Activated T-cell treated with anti-CD3 and anti-CD28 coated beads, Interleukin-2, amount 50 U/mL, for 24 hours (primary cell): ENCODE data around the gene UBL4B.

Source experiments
- DNase-seq: peaks from one replicate; pipeline ENCODE4 v3.0.0-alpha.2; 2020
- H3K27ac Mint-ChIP-seq: 2 replicates; pipeline ENCODE4 v1.8.0; 2020; ENCODE audit warnings: mild to moderate bottlenecking, mixed read lengths
- H3K27me3 Mint-ChIP-seq: 2 replicates; pipeline ENCODE4 v1.8.0; 2020; ENCODE audit warnings: mixed read lengths
- H3K36me3 Mint-ChIP-seq: 2 replicates; pipeline ENCODE4 v1.8.0; 2020; ENCODE audit warnings: low read depth, mixed read lengths
- H3K4me1 Mint-ChIP-seq: 2 replicates; pipeline ENCODE4 v1.8.0; 2020; ENCODE audit warnings: low read depth, mixed read lengths
- H3K4me3 Mint-ChIP-seq: 2 replicates; pipeline ENCODE4 v1.8.0; 2020; ENCODE audit warnings: mild to moderate bottlenecking, moderate library complexity, mixed read lengths
- H3K9me3 Mint-ChIP-seq: 2 replicates; pipeline ENCODE4 v1.8.0; 2020; ENCODE audit warnings: mixed read lengths

Gene UBL4B

DNA sequence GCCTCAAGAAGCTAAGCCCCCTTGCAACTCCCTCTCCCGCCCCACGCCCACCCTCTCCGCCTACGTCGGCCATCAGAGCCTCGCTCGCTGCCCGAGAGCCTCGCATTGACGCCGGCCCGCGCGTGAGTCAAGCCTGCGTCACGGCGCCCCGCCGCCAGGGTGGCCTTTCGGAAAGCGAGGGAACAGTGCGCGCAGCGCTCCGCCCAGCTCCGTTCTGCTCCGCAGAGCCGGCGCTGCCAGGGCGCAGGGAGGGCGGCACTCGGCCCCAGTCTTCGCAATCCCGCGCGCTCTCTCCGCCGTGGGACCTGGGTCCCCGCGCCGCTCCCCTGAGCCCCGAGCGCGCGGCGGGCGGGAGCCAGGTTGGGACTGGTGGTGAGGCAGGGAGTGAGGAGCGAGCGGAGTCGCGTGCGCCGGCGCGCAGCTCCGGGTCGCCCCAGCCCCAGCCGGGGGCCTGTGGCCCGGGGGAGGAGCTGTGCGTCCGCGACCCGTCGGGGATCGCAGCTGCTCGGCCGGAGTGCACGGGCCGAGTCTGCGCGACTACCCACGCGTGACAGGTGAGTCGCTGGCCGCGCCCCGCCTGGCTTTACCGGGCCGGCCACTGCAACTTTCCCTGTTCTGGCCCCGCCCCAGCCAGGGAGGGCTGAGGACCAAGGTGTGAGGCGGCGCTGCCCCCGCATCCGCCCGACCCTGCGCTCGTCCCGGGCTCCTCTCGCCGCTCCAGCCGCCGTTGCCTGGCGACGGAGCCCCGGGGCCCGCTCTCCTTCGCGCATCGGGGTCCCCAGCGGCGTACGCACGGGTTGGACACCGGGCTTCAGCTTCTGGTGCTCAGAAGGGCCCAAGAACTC, 38.3 kb downstream of the UBL4B start, which contains the start of gene SLC6A17:
TSS of gene SLC6A17 (plus strand) at position 165 of the 845 bp plus-strand sequence. CDS start 16,436 bp downstream, outside the sequence.
- no peaks in the 10 kb centered on the region for H3K36me3 Mint-ChIP-seq
- H3K27ac Mint-ChIP-seq, result no peak within 1 kb of the TSS
- H3K4me1 Mint-ChIP-seq, result peaks cover 3% of the 10 kb centered on the region
- peaks cover 45% of the 10 kb centered on the region for H3K27me3 Mint-ChIP-seq
- peak; percentile 60 for DNase-seq
- no peaks in the 10 kb centered on the region for H3K9me3 Mint-ChIP-seq
- no peak within 1 kb of the TSS for H3K4me3 Mint-ChIP-seq

DNA sequence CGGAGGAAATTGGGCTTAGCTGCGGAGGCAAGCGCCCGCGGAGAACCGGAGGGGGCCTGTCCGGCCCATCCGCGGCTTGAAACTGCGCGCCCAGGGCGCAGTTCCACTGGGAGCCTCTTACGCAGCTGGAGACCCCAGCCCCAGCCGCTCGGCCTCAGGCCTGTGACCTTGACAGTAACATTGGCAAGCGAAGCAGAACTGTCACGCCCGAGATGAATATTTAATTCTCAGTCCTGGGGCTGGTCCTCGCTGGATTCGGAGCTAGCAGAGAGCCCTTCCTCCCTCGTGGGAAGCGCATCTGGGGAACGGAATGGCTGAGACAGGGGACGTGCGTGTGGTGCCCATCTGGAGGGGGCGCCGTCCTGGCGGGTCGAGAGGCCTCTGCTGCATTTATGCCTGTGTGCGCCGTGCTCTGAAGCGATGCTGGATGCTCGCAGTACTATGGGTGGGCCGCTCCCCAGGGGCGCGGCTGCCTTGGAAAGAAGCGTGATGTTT, 39.0 kb downstream of the UBL4B start:
- Mint-ChIP-seq H3K27me3 (peaks cover 51% of the 10 kb centered on the region), H3K36me3 (no peaks in the 10 kb centered on the region), H3K4me1 (peaks cover 3% of the 10 kb centered on the region), H3K4me3 (no peak overlapping the region), H3K27ac (no peak overlapping the region), H3K9me3 (no peaks in the 10 kb centered on the region)
- no peak for DNase-seq

DNA sequence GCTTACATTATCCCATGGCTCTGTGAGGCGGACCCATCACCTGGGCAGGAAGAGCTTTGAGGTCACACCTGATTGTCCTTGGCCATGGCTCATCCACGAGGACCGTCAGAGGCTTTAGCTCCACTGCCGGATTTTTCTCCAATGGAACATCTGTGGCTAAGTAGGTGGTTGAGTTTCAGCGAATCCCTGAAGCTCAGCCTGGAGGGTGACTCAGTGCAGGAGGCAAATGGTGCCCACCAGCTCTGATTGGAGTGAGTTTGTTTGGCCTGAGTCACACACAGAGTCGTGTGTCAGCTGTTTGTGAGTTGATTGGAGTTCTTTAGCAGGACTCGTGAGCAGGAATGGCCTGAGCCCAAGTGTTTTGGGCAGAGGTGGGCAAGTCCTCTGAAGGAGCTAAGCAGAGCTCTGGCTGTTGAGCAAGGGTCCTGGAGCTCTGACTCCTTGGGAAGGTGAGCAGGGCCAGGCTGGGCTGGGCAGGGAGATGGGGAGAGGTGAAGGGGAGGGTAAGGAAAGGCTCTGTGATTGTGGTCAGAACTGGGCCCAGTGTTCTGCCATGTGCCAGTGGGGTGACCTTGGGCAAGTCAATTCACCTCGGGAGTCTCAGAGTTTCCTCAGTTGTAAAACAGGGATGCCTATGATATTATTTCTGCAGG, 40.0 kb downstream of the UBL4B start:
- H3K4me1 Mint-ChIP-seq, result peaks cover 3% of the 10 kb centered on the region
- DNase-seq, result no peak
- H3K27me3 Mint-ChIP-seq, result peaks cover 61% of the 10 kb centered on the region
- no peak overlapping the region for H3K4me3 Mint-ChIP-seq
- H3K36me3 Mint-ChIP-seq, result no peaks in the 10 kb centered on the region
- no peaks in the 10 kb centered on the region for H3K9me3 Mint-ChIP-seq
- H3K27ac Mint-ChIP-seq, result no peak overlapping the region

DNA sequence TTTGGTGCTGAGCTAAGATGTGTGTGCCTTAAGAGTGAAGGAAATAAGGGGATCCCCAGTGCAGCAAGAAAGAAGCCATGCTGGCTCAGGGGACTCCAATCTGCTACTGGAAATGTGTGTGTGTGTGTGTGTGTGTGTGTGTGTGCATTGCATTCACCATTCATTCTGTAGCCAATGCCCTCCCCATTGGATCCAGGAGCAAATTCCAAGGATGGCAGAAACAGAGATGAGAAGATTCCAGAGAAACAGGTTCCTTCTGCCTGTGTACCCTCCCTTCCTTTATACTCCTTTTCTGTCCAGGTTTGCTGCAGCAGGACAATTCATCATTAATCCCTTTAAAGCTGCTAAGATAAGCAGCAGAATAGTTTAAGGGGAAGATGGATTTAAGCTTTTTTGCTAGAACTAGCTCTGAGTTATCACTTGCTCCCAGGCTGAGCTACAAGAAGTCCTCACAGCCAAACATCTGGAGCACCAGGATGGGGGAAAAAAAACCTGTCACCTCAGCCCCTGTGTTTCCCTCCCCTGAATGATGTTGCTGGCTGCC, 41.2 kb downstream of the UBL4B start:
- no peak overlapping the region for H3K4me3 Mint-ChIP-seq
- H3K27me3 Mint-ChIP-seq, result peaks cover 65% of the 10 kb centered on the region
- DNase-seq, result no peak
- no peak overlapping the region for H3K27ac Mint-ChIP-seq
- H3K36me3 Mint-ChIP-seq, result no peaks in the 10 kb centered on the region
- H3K4me1 Mint-ChIP-seq, result peaks cover 3% of the 10 kb centered on the region
- H3K9me3 Mint-ChIP-seq, result no peaks in the 10 kb centered on the region

DNA sequence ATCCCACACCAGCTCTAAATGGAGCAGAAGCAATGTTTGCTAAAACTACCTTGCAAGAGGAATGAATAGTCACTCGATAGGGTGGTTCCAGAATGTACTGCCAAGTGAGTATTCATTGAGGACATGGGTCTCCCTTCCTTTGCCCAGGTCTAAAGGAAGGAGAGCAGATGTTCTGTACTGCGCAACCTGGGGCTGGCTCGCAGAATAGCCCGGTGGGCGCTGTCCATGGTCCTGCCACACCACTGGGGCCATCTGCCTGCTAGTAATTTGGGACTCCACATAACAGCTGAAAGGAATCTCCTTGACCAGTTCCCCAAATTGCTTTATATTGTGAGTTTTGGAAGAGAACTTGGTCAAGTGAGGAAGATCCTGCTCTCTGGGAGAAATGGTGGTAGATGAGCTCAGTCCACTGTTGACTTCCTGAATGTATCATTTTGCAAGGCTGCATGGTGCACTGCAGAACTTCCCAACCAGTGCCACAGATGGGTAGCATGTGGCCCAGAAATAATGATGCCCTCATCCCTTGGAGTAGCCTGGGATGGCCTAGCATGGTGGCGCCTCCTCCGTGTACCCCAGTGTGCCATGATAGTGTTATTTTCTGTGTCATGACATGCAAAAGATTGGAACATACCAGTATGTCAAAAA, 43.8 kb downstream of the UBL4B start:
- no peaks in the 10 kb centered on the region for H3K36me3 Mint-ChIP-seq
- no peaks in the 10 kb centered on the region for H3K9me3 Mint-ChIP-seq
- H3K27me3 Mint-ChIP-seq, result peaks cover 80% of the 10 kb centered on the region
- no peaks in the 10 kb centered on the region for H3K4me1 Mint-ChIP-seq
- H3K4me3 Mint-ChIP-seq, result no peak overlapping the region
- peak; percentile 51 for DNase-seq
- no peak overlapping the region for H3K27ac Mint-ChIP-seq

DNA sequence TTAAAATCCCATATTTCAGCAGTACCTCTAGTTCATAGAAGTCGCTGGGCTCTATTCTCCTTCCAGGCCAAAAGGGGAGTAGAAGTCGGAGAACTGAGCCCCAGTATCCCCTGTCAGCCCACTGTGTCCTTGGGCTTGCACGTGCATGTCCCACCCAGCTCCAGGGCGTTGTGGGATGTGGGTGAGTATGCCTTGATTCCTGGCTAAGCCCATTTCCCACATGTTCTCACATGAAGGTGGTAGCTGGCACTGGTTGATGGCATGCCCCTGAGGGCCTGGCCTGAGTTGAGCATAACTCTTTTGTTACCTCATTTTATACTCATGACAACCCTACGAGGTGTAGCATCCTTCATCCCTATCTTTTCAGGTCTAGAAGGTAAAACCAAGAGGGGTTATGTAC, 46.0 kb downstream of the UBL4B start:
- H3K4me3 Mint-ChIP-seq, result no peak overlapping the region
- DNase-seq, result no peak
- H3K36me3 Mint-ChIP-seq, result no peaks in the 10 kb centered on the region
- no peaks in the 10 kb centered on the region for H3K4me1 Mint-ChIP-seq
- H3K27me3 Mint-ChIP-seq, result peaks cover 65% of the 10 kb centered on the region
- no peak overlapping the region for H3K27ac Mint-ChIP-seq
- no peaks in the 10 kb centered on the region for H3K9me3 Mint-ChIP-seq

DNA sequence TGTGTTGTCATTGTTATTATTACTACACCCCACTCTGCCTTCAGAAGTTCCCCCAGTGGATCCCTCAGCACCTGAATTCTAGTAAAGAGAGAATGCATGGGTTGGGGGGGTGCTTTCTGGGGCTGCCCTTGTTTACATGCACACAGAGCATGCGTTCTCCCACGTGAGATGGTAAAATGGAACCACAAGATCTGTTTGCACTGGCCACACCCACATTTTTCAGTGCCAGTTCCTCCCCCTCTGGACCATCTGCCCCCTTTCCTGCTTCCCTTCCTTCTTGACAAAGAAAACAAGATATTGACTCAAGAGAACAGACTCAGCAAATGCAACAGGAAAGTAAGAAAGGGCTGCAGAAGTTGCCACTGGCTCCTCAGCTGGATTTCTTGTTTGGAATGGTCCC, 46.9 kb downstream of the UBL4B start:
- Mint-ChIP-seq H3K4me1 (no peaks in the 10 kb centered on the region), H3K9me3 (no peaks in the 10 kb centered on the region), H3K4me3 (no peak overlapping the region), H3K27ac (no peak overlapping the region), H3K27me3 (peaks cover 56% of the 10 kb centered on the region), H3K36me3 (no peaks in the 10 kb centered on the region)
- DNase-seq, result no peak

DNA sequence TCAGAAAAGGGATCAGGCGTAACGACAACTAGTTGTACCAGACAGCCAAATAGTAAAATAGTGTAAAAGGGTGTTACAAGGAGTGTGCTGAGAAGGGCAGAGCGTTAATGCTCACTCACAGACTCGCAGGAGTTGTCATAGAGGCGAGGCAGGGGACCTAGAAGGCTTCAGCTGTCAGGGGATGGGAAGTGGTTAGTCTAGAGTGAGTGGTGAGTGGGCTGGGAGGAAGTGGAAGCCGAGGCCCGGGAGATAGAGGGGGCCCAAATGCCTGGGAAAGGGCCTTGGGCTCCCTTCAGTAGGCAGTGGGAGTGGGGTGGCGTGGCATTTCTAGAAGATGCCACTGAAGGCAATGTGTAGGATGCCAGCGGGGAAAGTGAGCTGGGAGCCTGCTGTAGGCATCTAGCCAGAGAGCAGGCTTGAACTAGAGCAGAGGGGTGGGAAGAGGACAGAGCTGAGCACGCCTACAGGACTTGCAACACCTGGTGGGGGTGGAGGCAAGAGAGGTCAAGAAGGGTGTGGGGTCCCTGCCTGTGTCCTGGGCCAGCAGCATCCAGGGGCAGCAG, 48.4 kb downstream of the UBL4B start:
- H3K36me3 Mint-ChIP-seq, result no peaks in the 10 kb centered on the region
- H3K27me3 Mint-ChIP-seq, result peaks cover 45% of the 10 kb centered on the region
- no peaks in the 10 kb centered on the region for H3K9me3 Mint-ChIP-seq
- H3K4me1 Mint-ChIP-seq, result no peaks in the 10 kb centered on the region
- H3K4me3 Mint-ChIP-seq, result no peak overlapping the region
- DNase-seq, result no peak
- H3K27ac Mint-ChIP-seq, result no peak overlapping the region

DNA sequence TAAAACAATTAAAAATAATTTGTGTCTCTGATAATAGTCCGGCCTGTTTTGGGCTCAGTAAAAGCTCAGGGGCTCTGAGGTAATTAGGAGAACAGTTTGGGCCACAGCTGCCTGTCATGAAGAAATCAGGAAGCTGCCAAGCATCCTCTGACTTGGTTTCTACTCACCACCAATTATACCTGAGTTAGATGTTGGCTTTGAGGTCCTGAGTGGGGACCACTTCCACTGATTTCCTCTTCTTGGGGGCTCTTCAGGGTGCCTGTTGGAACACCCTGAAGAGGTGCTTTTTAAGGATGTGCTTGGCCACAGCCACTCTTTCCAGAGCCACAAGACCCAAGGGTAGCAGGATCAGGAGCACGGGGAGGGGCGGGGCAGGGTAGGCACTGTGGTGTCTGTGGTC, 48.9 kb downstream of the UBL4B start:
- no peak overlapping the region for H3K4me3 Mint-ChIP-seq
- no peaks in the 10 kb centered on the region for H3K9me3 Mint-ChIP-seq
- no peak for DNase-seq
- peaks cover 39% of the 10 kb centered on the region for H3K27me3 Mint-ChIP-seq
- H3K4me1 Mint-ChIP-seq, result no peaks in the 10 kb centered on the region
- H3K27ac Mint-ChIP-seq, result no peak overlapping the region
- H3K36me3 Mint-ChIP-seq, result no peaks in the 10 kb centered on the region

DNA sequence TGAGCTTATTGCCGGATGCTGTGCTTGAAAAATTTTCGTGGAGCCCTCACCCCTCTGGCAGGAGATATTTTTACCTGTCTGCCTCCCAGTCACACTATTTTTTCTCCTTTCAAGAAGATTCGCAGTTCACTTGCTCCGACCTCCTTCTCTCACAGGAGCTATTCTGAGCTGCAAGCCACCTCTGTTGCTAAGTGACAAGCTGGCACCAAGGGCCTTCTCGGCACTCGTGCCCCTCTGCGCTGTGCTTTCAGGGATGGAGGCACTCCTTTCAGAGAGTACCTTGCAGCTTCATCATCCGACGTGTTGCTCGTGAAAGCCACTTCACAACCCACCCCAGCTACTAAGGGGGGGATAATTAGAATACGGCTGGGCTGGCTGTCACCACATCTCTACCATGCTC, 49.6 kb downstream of the UBL4B start:
- no peaks in the 10 kb centered on the region for H3K9me3 Mint-ChIP-seq
- H3K4me1 Mint-ChIP-seq, result no peaks in the 10 kb centered on the region
- no peak overlapping the region for H3K27ac Mint-ChIP-seq
- no peak overlapping the region for H3K4me3 Mint-ChIP-seq
- no peaks in the 10 kb centered on the region for H3K36me3 Mint-ChIP-seq
- peaks cover 33% of the 10 kb centered on the region for H3K27me3 Mint-ChIP-seq
- no peak for DNase-seq
